NCI-H146 (cell line): Measurements from ENCODE around the gene MACF1.

Experiments used
- DNase-seq: peaks from one replicate; lab custom pipeline; 2025; lab: John Stamatoyannopoulos, UW

The MACF1 gene

GRCh38 chr1:39213511-39214002 lies 9.1 kb downstream of the MACF1 start:
- no peak for DNase-seq

- no peak for DNase-seq
These were observed 9.7 kb downstream of the MACF1 start for GRCh38 chr1:39214021-39214713.

GRCh38 chr1:39214714-39214997 lies 10.2 kb downstream of the MACF1 start:
- DNase-seq = no peak

GRCh38 chr1:39214998-39215873 lies 10.7 kb downstream of the MACF1 start:
- no peak for DNase-seq

GRCh38 chr1:39216771-39217170 lies 12.3 kb downstream of the MACF1 start:
- no peak for DNase-seq

- no peak for DNase-seq
These were observed 16.7 kb downstream of the MACF1 start for GRCh38 chr1:39220891-39221870.

- DNase-seq = no peak
These were observed 19.9 kb downstream of the MACF1 start for GRCh38 chr1:39224295-39224829.

- DNase-seq = no peak
These were observed 22.3 kb downstream of the MACF1 start for GRCh38 chr1:39226836-39227235.

- no peak for DNase-seq
These were observed 23.8 kb downstream of the MACF1 start for GRCh38 chr1:39228252-39228651.

- DNase-seq = no peak
These were observed 25.0 kb downstream of the MACF1 start for GRCh38 chr1:39229504-39229903.

GRCh38 chr1:39230261-39231190 lies 26.0 kb downstream of the MACF1 start:
- DNase-seq = no peak

GRCh38 chr1:39236971-39237370 lies 32.5 kb downstream of the MACF1 start:
- DNase-seq = no peak

GRCh38 chr1:39238476-39238875 lies 34.0 kb downstream of the MACF1 start:
- DNase-seq = no peak

- no peak for DNase-seq
These were observed 35.5 kb downstream of the MACF1 start for GRCh38 chr1:39239968-39240367.

- no peak for DNase-seq
These were observed 38.8 kb downstream of the MACF1 start for GRCh38 chr1:39243302-39243701.

GRCh38 chr1:39250460-39251240 lies 46.2 kb downstream of the MACF1 start:
- no peak for DNase-seq

GRCh38 chr1:39255222-39255621 lies 50.7 kb downstream of the MACF1 start:
- no peak for DNase-seq

GRCh38 chr1:39258146-39258924 lies 53.8 kb downstream of the MACF1 start:
- peak; percentile 53 for DNase-seq

- no peak for DNase-seq
These were observed 54.4 kb downstream of the MACF1 start for GRCh38 chr1:39258925-39259244.
